Glutamatergic neuron (in vitro differentiated cells): Measurements from ENCODE around the gene UQCRC1. TPM values are rescaled to one million over a fixed set of nuclear protein-coding genes. Genes with fewer than 3 reads are reported as not detected.

Experiments
- DNase-seq: peaks from one replicate; pipeline ENCODE4 v3.0.0; 2022
- H3K27ac Mint-ChIP-seq: one replicate; pipeline ENCODE4 v1.8.0; 2020; ENCODE audit warnings: mild to moderate bottlenecking, mixed read lengths, inconsistent platforms; ENCODE audit not compliant: unreplicated experiment
- H3K27me3 Mint-ChIP-seq: one replicate; pipeline ENCODE4 v1.8.0; 2020; ENCODE audit warnings: mild to moderate bottlenecking, moderate library complexity, mixed read lengths, inconsistent platforms; ENCODE audit not compliant: unreplicated experiment
- H3K36me3 Mint-ChIP-seq: one replicate; pipeline ENCODE4 v1.8.0; 2020; ENCODE audit warnings: mild to moderate bottlenecking, mixed read lengths, inconsistent platforms; ENCODE audit not compliant: unreplicated experiment
- H3K4me1 Mint-ChIP-seq: one replicate; pipeline ENCODE4 v1.8.0; 2020; ENCODE audit warnings: mild to moderate bottlenecking, low read depth, mixed read lengths, inconsistent platforms; ENCODE audit not compliant: unreplicated experiment
- H3K4me3 Mint-ChIP-seq: one replicate; pipeline ENCODE4 v1.8.0; 2020; ENCODE audit warnings: mild to moderate bottlenecking, mixed read lengths, inconsistent platforms; ENCODE audit not compliant: unreplicated experiment
- H3K9me3 Mint-ChIP-seq: one replicate; pipeline ENCODE4 v1.8.0; 2020; ENCODE audit warnings: mild to moderate bottlenecking, moderate library complexity, mixed read lengths, inconsistent platforms; ENCODE audit not compliant: unreplicated experiment
- total RNA-seq: library from RNA; stranded (reverse); fragmentation: NEBNext Ultra II Directional; extraction: Animal tissue kit (Norgen Biotek cat#: 25700); gene quantifications from one replicate; pipeline ENCODE4 v1.2.1, GENCODE V29; 2021; ENCODE audit not compliant: unreplicated experiment
- TF ChIP-seq, protein P1 (sequence below): fragments of 200-600 bp; sonication (generic); IDR thresholded peaks from one replicate; pipeline ENCODE4 v1.5.0; 2021; ENCODE audit not compliant: partially characterized antibody, unreplicated experiment

Gene UQCRC1
- total RNA-seq, 1 donor from 2014 or later = 242 TPM

GRCh38 chr3:48623851-48624547 lies 14.6 kb upstream of the UQCRC1 start:
- Mint-ChIP-seq H3K27me3 (peaks cover 6% of the 10 kb centered on the region), H3K4me1 (no peaks in the 10 kb centered on the region), H3K4me3 (no peak overlapping the region), H3K27ac (no peak overlapping the region), H3K9me3 (peaks cover 3% of the 10 kb centered on the region), H3K36me3 (no peaks in the 10 kb centered on the region)
- no peak for DNase-seq
- TF ChIP-seq, protein P1, sequence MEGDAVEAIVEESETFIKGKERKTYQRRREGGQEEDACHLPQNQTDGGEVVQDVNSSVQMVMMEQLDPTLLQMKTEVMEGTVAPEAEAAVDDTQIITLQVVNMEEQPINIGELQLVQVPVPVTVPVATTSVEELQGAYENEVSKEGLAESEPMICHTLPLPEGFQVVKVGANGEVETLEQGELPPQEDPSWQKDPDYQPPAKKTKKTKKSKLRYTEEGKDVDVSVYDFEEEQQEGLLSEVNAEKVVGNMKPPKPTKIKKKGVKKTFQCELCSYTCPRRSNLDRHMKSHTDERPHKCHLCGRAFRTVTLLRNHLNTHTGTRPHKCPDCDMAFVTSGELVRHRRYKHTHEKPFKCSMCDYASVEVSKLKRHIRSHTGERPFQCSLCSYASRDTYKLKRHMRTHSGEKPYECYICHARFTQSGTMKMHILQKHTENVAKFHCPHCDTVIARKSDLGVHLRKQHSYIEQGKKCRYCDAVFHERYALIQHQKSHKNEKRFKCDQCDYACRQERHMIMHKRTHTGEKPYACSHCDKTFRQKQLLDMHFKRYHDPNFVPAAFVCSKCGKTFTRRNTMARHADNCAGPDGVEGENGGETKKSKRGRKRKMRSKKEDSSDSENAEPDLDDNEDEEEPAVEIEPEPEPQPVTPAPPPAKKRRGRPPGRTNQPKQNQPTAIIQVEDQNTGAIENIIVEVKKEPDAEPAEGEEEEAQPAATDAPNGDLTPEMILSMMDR = no peak

DNA sequence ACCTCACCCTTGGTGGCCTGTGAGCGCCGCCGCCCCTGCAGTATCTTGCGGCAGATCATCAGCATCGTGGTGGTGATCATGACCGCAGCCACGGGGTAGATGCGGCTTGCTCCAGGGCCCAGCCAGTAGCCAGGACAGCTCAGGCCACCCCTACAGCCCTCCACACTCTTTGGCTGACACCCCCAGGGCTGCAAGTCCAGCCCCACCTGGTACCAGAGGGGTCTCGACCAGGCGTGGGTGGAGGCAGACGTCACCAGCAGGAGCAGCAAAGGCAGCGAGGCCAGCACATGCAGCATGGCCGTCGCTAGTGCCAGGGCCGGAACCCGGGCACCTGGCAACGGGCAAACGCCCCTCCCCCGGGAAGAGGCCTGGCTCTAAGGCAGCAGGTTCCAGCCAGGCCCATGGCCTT lies 12.0 kb upstream of the UQCRC1 start, which contains the start of gene TMEM89:
Gene TMEM89 (minus strand): TSS at position 309 of the 409 bp plus-strand sequence. CDS start 13 bp downstream, at position 296.
- TF ChIP-seq, protein P1 = no peak
- Mint-ChIP-seq H3K27ac (no peak within 1 kb of the TSS), H3K27me3 (peaks cover 2% of the 10 kb centered on the region), H3K36me3 (peaks cover 8% of the 10 kb centered on the region), H3K9me3 (peaks cover 8% of the 10 kb centered on the region), H3K4me3 (no peak within 1 kb of the TSS), H3K4me1 (no peaks in the 10 kb centered on the region)
- no peak for DNase-seq

GRCh38 chr3:48619541-48620524 lies 10.4 kb upstream of the UQCRC1 start:
- Mint-ChIP-seq H3K4me3 (no peak overlapping the region), H3K36me3 (peaks cover 8% of the 10 kb centered on the region), H3K27me3 (no peaks in the 10 kb centered on the region), H3K9me3 (peaks cover 8% of the 10 kb centered on the region), H3K27ac (no peak overlapping the region), H3K4me1 (no peaks in the 10 kb centered on the region)
- TF ChIP-seq, protein P1 = no peak
- DNase-seq = no peak

DNA sequence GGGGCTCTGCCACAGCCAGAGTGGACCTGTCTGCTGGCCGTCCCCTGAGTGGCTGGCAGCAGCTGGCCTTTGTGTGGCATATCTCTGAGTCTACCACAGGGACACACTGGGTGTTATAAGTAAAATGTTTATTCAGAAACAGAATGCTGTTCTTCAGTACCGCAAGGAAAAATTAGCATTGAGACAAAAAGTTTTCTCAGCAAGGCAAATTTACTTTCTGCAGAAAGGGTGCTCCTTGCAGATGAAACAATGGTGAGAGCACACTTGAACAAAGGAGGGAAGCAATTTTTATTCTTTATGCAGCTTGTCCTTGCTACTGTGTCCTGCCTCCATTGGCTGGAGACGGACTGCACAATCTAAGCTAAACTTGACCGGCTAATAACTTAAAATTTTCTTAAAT lies 8.1 kb upstream of the UQCRC1 start:
- Mint-ChIP-seq H3K4me3 (no peak overlapping the region), H3K27me3 (no peaks in the 10 kb centered on the region), H3K27ac (no peak overlapping the region), H3K9me3 (peaks cover 8% of the 10 kb centered on the region), H3K36me3 (peaks cover 8% of the 10 kb centered on the region), H3K4me1 (no peaks in the 10 kb centered on the region)
- TF ChIP-seq, protein P1 = no peak
- DNase-seq = no peak
